ENCODE results near the gene CTTNBP2NL. TPM values are rescaled to one million over a fixed set of nuclear protein-coding genes. Genes with fewer than 3 reads are reported as not detected.

Gene CTTNBP2NL
- total RNA-seq, 4 donors from 2014 or later, result 53.5 to 66.6 (median 59.6) TPM

DNA sequence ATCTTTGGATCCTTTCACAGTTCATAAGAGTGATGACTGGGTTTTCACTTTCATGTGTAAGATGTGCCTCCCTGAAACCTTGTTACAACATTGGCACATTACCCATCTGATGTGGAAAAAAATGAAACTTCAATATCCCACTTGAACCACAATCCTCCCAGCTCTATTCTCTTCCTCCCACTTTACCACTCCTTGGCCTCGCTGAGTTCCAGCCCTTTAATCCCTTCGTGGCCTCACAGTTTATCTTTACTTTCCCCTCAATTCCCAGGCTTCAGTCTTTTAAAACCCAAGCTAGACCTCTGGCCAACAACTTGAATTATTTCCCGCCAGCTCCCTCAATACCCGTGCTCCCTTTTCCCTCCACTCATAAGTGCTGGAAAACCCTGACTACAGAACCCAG, 25.0 kb upstream of the CTTNBP2NL start:
- intact Hi-C loops (cut with DNase I; ENCODE audit: low total_unique reads), result no loop called here
- 74 to 76% methylated on average over 4 of the region's 4 CpGs for whole genome bisulfite sequencing, 2 donors
- DNase-seq (ENCODE audit: low spot score in 2 of 2), result no peak
- TF ChIP-seq POLR2A (IDR thresholded peaks at IDR 0.05), result no peak
- TF ChIP-seq, protein P1, sequence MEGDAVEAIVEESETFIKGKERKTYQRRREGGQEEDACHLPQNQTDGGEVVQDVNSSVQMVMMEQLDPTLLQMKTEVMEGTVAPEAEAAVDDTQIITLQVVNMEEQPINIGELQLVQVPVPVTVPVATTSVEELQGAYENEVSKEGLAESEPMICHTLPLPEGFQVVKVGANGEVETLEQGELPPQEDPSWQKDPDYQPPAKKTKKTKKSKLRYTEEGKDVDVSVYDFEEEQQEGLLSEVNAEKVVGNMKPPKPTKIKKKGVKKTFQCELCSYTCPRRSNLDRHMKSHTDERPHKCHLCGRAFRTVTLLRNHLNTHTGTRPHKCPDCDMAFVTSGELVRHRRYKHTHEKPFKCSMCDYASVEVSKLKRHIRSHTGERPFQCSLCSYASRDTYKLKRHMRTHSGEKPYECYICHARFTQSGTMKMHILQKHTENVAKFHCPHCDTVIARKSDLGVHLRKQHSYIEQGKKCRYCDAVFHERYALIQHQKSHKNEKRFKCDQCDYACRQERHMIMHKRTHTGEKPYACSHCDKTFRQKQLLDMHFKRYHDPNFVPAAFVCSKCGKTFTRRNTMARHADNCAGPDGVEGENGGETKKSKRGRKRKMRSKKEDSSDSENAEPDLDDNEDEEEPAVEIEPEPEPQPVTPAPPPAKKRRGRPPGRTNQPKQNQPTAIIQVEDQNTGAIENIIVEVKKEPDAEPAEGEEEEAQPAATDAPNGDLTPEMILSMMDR (IDR thresholded peaks at IDR 0.05), result no peak
- H3K4me3 ChIP-seq (ENCODE audit: low read depth, poor library complexity, severe bottlenecking), result no peak overlapping the region

DNA sequence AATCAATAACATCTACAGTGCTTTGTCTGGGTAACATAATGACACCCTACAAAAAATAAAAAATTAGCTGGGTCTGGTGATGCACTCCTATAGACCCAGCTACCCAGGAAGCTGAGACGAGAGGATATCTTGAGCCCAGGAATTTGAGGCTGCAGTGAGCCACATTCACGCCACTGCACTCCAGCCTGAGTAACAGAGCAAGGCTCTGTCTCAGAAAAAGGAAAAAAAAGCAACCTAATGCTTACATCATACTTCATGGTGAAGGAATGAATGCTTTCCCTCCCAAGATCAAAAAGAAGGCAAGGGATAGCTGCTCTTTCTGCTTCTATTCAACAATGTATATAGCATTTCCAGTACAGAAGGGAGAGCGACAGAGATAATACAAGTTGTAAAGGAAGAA, 24.2 kb upstream of the CTTNBP2NL start:
- DNase-seq (ENCODE audit: low spot score in 2 of 2), result no peak
- TF ChIP-seq, protein P1 (IDR thresholded peaks at IDR 0.05), result no peak
- TF ChIP-seq POLR2A (IDR thresholded peaks at IDR 0.05), result no peak
- WGBS, 2 donors, result 79 to 91% methylated on average over 3 of the region's 3 CpGs
- intact Hi-C loops (cut with DNase I; ENCODE audit: low total_unique reads), result no loop called here
- no peak overlapping the region for H3K4me3 ChIP-seq (ENCODE audit: low read depth, poor library complexity, severe bottlenecking)

DNA sequence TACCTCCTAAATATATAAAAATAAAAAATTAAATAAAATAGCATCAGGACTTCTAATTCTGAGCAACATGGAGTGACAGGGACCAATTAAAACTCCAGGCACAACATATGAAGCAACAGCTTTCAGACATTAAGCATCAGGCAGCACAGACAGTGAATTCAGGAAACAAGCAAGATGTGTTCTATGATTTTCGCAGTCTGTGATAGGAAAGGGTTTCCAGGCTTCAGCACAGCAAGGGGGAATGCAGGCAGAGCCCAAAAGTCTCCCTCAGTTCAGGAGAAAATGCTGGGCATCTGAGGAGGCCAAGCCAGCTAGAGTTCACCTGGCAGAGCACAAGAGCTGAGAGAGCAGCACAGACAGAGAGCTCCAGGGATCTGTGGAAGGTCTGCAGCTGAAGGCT, 22.2 kb upstream of the CTTNBP2NL start:
- no peak overlapping the region for H3K4me3 ChIP-seq (ENCODE audit: low read depth, poor library complexity, severe bottlenecking)
- TF ChIP-seq, protein P1 (IDR thresholded peaks at IDR 0.05), result no peak
- TF ChIP-seq POLR2A (IDR thresholded peaks at IDR 0.05), result no peak
- DNase-seq (ENCODE audit: low spot score in 2 of 2), result no peak
- intact Hi-C loops (cut with DNase I; ENCODE audit: low total_unique reads), result no loop called here
- WGBS, 2 donors, result 70 to 71% methylated on average over 1 of the region's 1 CpG

DNA sequence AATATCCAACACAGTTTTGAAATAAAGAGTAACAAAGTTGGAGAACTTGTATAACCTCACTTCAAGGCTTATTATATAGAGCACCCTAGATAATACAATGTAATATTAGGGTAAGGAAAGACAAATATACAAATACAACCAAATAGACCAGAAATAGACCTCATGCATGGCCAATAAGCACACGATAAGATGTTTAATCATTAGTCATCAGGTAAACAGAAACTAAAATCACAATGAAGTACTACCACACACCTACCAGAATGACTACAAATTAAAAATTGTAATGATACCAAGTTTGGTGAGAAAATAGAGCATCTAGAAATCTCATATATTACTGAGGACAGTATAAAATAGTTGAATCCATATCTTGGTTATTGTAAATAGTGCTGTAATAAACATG, 20.3 kb upstream of the CTTNBP2NL start:
- H3K4me3 ChIP-seq (ENCODE audit: low read depth, poor library complexity, severe bottlenecking), result no peak overlapping the region
- intact Hi-C loops (cut with DNase I; ENCODE audit: low total_unique reads), result no loop called here
- WGBS, 2 donors, result 45 to 57% methylated on average over 1 of the region's 1 CpG
- TF ChIP-seq, protein P1 (IDR thresholded peaks at IDR 0.05), result no peak
- TF ChIP-seq POLR2A (IDR thresholded peaks at IDR 0.05), result no peak
- DNase-seq (ENCODE audit: low spot score in 2 of 2), result no peak

DNA sequence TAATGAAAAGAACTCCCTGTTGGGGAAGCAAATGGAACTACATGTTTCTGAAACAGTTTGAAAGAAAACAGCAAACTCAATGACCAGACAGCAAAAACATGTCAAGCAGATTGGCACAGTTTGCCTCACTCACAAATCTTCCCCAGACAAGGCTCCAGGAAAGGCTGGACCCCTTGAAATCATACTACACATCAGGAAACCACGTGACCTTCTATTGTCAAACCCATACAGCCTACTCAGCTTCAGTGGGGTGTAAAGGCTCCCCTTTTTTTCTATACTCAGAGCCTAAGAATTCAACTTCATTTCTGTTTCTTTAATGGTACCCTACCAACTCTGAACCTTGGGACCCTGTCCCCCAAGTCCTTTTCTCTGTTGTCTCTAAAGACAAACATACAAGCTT, 15.7 kb upstream of the CTTNBP2NL start:
- TF ChIP-seq, protein P1 (IDR thresholded peaks at IDR 0.05), result no peak
- no peak overlapping the region for H3K4me3 ChIP-seq (ENCODE audit: low read depth, poor library complexity, severe bottlenecking)
- 73 to 75% methylated on average over 1 of the region's 1 CpG for WGBS, 2 donors
- intact Hi-C loops (cut with DNase I; ENCODE audit: low total_unique reads), result no loop called here
- no peak for DNase-seq (ENCODE audit: low spot score in 2 of 2)

DNA sequence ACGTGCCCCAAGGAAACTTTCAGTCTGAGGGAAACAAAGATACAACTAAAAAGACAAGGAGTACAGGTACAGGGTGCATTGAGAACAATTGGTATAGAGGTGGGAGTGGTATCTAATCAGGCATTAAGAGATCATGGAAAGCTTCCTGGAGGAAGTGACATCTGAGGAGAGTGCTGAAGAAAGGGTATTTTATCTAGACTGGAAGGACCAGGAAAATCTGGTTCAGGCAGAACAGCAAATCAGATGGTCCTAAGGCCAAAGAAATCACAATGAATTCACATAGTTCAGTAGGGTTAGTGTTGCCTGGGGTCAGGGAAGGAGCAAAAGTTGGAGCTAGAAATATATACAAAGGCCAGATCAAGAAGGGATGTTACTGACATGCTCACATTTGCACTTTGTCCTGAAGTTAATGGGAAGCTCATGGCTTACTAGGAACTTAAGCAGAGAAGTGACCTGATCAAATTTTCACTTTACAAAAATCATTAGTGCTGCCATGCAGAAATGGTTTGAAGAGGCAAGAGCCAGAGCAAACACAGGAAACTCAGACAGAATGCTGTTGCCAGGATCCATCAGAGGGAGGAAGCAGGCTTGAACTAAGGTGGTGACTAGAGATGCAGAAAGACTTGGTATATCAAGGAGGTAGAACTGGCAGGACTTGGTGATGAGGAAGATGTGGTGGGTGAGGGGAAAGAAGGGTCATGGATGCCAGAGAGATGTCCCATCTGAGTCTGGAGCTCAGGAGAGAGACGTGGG, 14.5 kb upstream of the CTTNBP2NL start:
- H3K4me3 ChIP-seq (ENCODE audit: low read depth, poor library complexity, severe bottlenecking), result no peak overlapping the region
- TF ChIP-seq POLR2A (IDR thresholded peaks at IDR 0.05), result no peak
- intact Hi-C loops (cut with DNase I; ENCODE audit: low total_unique reads), result no loop called here
- no peak for DNase-seq (ENCODE audit: low spot score in 2 of 2)
- 74 to 80% methylated on average over 2 of the region's 2 CpGs for WGBS, 2 donors
